PC-9 (cell line): ENCODE results near the gene PRR35. TPM values are rescaled to one million over a fixed set of nuclear protein-coding genes. Genes with fewer than 3 reads are reported as not detected.

ENCODE experiments used
- BruUV-seq: library from RNA; stranded (reverse); fragments of 400-500 nt; replicated peaks from 2 replicates; lab custom pipeline; 2021; lab: Mats Ljungman, UMichigan
- CTCF ChIA-PET: fragments of 300-600 bp; sonication (Branson Sonifier 250); formaldehyde crosslinking; loops from one replicate; lab custom pipeline; 2022; ENCODE audit warnings: antibody characterized with exemption; lab: Charles Lee
- POLR2A ChIA-PET: fragments of 300-600 bp; sonication (Branson Sonifier 250); formaldehyde crosslinking; loops from one replicate; lab custom pipeline; 2022; ENCODE audit warnings: antibody characterized with exemption; ENCODE audit not compliant: unreplicated experiment; lab: Charles Lee
- DNase-seq, 2 experiments: peaks; one replicate each; pipeline versions ENCODE4 v3.0.0 to v3.0.0-alpha.2; 2015 to 2022; ENCODE audit warnings: mixed read lengths in 1 of 2
- H2AFZ ChIP-seq: fragments of 200-600 bp; sonication (generic); 2 replicates; pipeline ENCODE4 v1.8.1; 2017; ENCODE audit warnings: antibody characterized with exemption
- H3F3A ChIP-seq: fragments of 200-600 bp; sonication (generic); 2 replicates; pipeline ENCODE4 v1.8.1; 2017; ENCODE audit warnings: antibody characterized with exemption, mild to moderate bottlenecking, low read depth; ENCODE audit not compliant: insufficient read depth
- H3K27ac ChIP-seq: fragments of 200-600 bp; sonication (generic); 2 replicates; pipeline ENCODE4 v1.6.1; 2016; ENCODE audit warnings: mixed run types
- H3K27me3 ChIP-seq: fragments of 200-600 bp; sonication (generic); 2 replicates; pipeline ENCODE4 v1.6.1; 2016; ENCODE audit warnings: low read depth, mixed run types; ENCODE audit not compliant: insufficient read depth
- H3K36me3 ChIP-seq: fragments of 200-600 bp; sonication (generic); 2 replicates; pipeline ENCODE4 v1.6.1; 2016; ENCODE audit warnings: low read depth, mixed run types
- H3K4me1 ChIP-seq: fragments of 200-600 bp; sonication (generic); replicated peaks from 2 replicates; pipeline ENCODE4 v1.6.1; 2016; ENCODE audit warnings: mixed run types; ENCODE audit not compliant: insufficient read depth
- H3K4me2 ChIP-seq: fragments of 200-600 bp; sonication (generic); 2 replicates; pipeline ENCODE4 v1.6.1; 2017; ENCODE audit warnings: mixed run types
- H3K4me3 ChIP-seq: fragments of 200-600 bp; sonication (generic); 2 replicates; pipeline ENCODE4 v1.6.1; 2016; ENCODE audit warnings: mixed run types
- H3K79me2 ChIP-seq: fragments of 200-600 bp; sonication (generic); 2 replicates; pipeline ENCODE4 v1.6.1; 2017; ENCODE audit warnings: low read depth, mixed run types
- H3K9me2 ChIP-seq: fragments of 200-600 bp; sonication (generic); 2 replicates; pipeline ENCODE4 v1.8.1; 2017; ENCODE audit warnings: mild to moderate bottlenecking; ENCODE audit not compliant: insufficient read depth
- H3K9me3 ChIP-seq: fragments of 200-600 bp; sonication (generic); 2 replicates; pipeline ENCODE4 v1.8.1; 2016; ENCODE audit warnings: low read depth; ENCODE audit not compliant: insufficient read depth
- H4K20me1 ChIP-seq: fragments of 200-600 bp; sonication (generic); 2 replicates; pipeline ENCODE4 v1.8.1; 2017; ENCODE audit not compliant: insufficient read depth
- CTCF ChIP-seq: fragments of 200-600 bp; sonication (generic); conservative IDR thresholded peaks from 2 replicates; pipeline ENCODE4 v1.6.1; 2017; ENCODE audit warnings: mixed run types, antibody characterized with exemption, mild to moderate bottlenecking, moderate library complexity
- EZH2 ChIP-seq: fragments of 200-600 bp; sonication (generic); IDR thresholded peaks from 2 replicates; pipeline ENCODE4 v1.8.0; 2017; ENCODE audit warnings: antibody characterized with exemption, low read depth
- intact Hi-C: fragments of 100-400 bp; cut with micrococcal nuclease; formaldehyde crosslinking; loops from one replicate; pipeline ENCODE4 v1.10.0; 2022; ENCODE audit not compliant: unreplicated experiment
- total RNA-seq: library from RNA; stranded (reverse); gene quantifications from 2 replicates; pipeline ENCODE4 v1.2.3, GENCODE V29; 2021

Gene PRR35
- total RNA-seq, 1 experiment from 2014 or later = not detected

- TF ChIP-seq CTCF (no peak), EZH2 (no peak)
- H3K9me2 ChIP-seq = no peaks in the 10 kb centered on the region
- no peak within 1 kb of the TSS for H3K4me3 ChIP-seq
- H3K4me2 ChIP-seq = no peak within 1 kb of the TSS
- H3K9me3 ChIP-seq = no peaks in the 10 kb centered on the region
- H3K4me1 ChIP-seq = peaks cover 15% of the 10 kb centered on the region
- H2AFZ ChIP-seq = no peak within 1 kb of the TSS
- intact Hi-C loops = no loop called here
- POLR2A ChIA-PET = no interaction called here
- H4K20me1 ChIP-seq = no peaks in the 10 kb centered on the region; the same call in 1 of the 2 replicates
- no peak within 1 kb of the TSS for H3K27ac ChIP-seq
- no peaks in the 10 kb centered on the region for H3K36me3 ChIP-seq
- no peak for DNase-seq
- BruUV-seq = no TSS peak
- no peaks in the 10 kb centered on the region; the same call in 1 of the 2 replicates for H3F3A ChIP-seq
- H3K27me3 ChIP-seq = no peaks in the 10 kb centered on the region
- CTCF ChIA-PET = no interaction called here
- peaks cover 12% of the 10 kb centered on the region for H3K79me2 ChIP-seq
These were observed 6.5 kb downstream of the PRR35 start, which contains the start of gene NHLRC4 for GRCh38 chr16:566475-567372. Gene NHLRC4 (plus strand): TSS chr16:567005. CDS start chr16:568048, 1,043 bp downstream.

- no peak overlapping the region for H2AFZ ChIP-seq
- CTCF ChIA-PET = no interaction called here
- no peak overlapping the region for H3K4me2 ChIP-seq
These were observed 7.4 kb downstream of the PRR35 start for GRCh38 chr16:567373-568256.

More at GRCh38 chr16:567373-568256, 7.4 kb downstream of the PRR35 start:
- no peaks in the 10 kb centered on the region for H3K9me2 ChIP-seq
- H4K20me1 ChIP-seq = peaks cover 5% of the 10 kb centered on the region; the same call in 1 of the 2 replicates
- no peak for TF ChIP-seq EZH2
- TF ChIP-seq CTCF = no peak
- intact Hi-C loops = loop anchor here (2.0 kb wide), 1 partner anchor 33 kb away; no protein-coding TSS in a partner anchor
- no peaks in the 10 kb centered on the region for H3K9me3 ChIP-seq
- H3F3A ChIP-seq = no peaks in the 10 kb centered on the region; the same call in 1 of the 2 replicates
- peaks cover 17% of the 10 kb centered on the region for H3K79me2 ChIP-seq
- no peak overlapping the region for H3K27ac ChIP-seq
- BruUV-seq = no TSS peak
- DNase-seq = no peak
- H3K4me3 ChIP-seq = no peak overlapping the region
- H3K4me1 ChIP-seq = peaks cover 15% of the 10 kb centered on the region
- POLR2A ChIA-PET = no interaction called here
- no peaks in the 10 kb centered on the region for H3K36me3 ChIP-seq
- no peaks in the 10 kb centered on the region for H3K27me3 ChIP-seq
